ENCODE data around the gene MS4A2. TPM values are rescaled to one million over a fixed set of nuclear protein-coding genes. Genes with fewer than 3 reads are reported as not detected.
"Not testable (repeated sequence)": the region's sequence is repeated elsewhere in the genome, so short reads cannot be mapped to it uniquely, and the experiment has no call there.

Gene MS4A2
- total RNA-seq, 2 experiments from 2014 or later = not detected

DNA sequence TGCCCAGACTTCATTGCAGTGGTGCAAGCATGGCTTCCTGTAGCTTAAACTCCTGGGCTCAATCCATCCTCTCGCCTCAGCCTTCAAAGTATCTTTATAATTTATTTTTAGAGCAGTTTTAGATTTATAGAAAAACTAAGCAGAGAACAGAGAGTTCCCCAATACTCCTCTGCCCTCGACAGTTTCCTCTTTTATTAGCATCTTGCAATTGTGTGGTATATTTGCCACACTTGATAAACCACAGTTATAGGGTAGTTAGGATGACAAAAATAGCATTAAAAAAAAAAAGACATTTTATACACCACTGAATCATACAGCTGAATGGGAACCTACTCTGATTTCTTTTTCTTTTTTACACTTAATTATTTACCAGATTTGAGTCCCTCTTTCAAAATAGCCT lies 31.2 kb downstream of the MS4A2 start:
- CTCF ChIA-PET = no interaction called here
- no peak for DNase-seq
- H3K9me3 Mint-ChIP-seq (ENCODE audit: low read depth) = no peaks in the 10 kb centered on the region
- no peaks in the 10 kb centered on the region for H3K36me3 Mint-ChIP-seq
- peaks cover 11% of the 10 kb centered on the region for H3K27me3 Mint-ChIP-seq
- no peak overlapping the region for H3K27ac Mint-ChIP-seq
- ATAC-seq = no peak
- H3K4me3 Mint-ChIP-seq = no peak overlapping the region
- no peaks in the 10 kb centered on the region for H3K4me1 Mint-ChIP-seq

DNA sequence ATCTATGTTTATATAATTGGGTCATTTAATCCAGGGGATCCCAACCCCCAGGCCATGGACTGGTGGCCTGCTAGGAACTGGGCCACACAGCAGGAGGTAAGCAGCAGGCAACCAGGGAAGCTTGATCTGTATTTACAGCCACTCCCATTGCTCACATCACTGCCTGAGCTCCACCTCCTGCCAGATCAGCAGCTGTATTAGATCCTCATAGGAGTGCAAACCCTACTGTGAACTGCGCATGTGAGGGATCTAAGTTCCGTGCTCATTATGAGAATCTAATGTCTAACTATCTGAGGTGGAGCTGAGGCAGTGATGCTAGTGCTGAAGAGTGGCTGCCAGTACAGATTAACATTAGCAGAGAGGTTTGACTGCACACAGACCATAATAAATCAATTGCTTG lies 32.8 kb downstream of the MS4A2 start:
- CTCF ChIA-PET = no interaction called here
- H3K36me3 Mint-ChIP-seq = no peaks in the 10 kb centered on the region
- H3K27ac Mint-ChIP-seq = no peak overlapping the region
- DNase-seq = no peak
- H3K27me3 Mint-ChIP-seq = peaks cover 10% of the 10 kb centered on the region
- no peak overlapping the region for H3K4me3 Mint-ChIP-seq
- no peaks in the 10 kb centered on the region for H3K4me1 Mint-ChIP-seq
- no peaks in the 10 kb centered on the region for H3K9me3 Mint-ChIP-seq (ENCODE audit: low read depth)
- no peak for ATAC-seq

DNA sequence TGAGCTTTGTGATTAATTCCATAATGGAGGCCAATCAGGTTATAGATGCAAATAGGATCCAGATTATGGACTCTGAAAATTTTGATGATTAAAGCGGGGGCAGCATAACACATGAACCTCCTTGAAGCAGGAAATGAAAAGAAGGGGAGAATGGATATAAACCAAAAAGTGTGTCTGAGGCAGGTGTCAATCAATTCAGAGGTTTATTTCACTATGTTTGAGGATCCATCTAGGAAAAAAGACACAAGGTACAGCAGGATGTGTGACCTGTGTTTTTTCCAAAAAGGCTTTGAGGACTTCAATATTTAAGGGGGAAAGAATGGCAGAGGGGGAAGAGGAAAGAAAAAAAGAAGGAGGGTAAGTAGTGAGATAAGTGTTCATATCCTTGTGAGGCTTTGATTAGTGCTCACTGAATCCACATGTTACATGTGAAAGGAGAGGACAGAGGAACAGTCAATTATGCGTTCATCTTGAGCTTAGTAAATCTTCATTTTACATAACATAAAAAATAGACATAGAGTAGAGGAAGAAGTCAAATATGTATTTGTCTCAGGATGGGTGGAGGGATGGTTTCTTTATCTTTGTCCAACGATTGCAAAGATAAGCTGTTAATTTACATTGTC lies 34.1 kb downstream of the MS4A2 start:
- Mint-ChIP-seq H3K9me3 (ENCODE audit: low read depth) (no peaks in the 10 kb centered on the region), H3K4me1 (no peaks in the 10 kb centered on the region), H3K4me3 (no peak overlapping the region), H3K36me3 (no peaks in the 10 kb centered on the region), H3K27me3 (peaks cover 3% of the 10 kb centered on the region), H3K27ac (no peak overlapping the region)
- DNase-seq = no peak
- no peak for ATAC-seq
- CTCF ChIA-PET = no interaction called here

DNA sequence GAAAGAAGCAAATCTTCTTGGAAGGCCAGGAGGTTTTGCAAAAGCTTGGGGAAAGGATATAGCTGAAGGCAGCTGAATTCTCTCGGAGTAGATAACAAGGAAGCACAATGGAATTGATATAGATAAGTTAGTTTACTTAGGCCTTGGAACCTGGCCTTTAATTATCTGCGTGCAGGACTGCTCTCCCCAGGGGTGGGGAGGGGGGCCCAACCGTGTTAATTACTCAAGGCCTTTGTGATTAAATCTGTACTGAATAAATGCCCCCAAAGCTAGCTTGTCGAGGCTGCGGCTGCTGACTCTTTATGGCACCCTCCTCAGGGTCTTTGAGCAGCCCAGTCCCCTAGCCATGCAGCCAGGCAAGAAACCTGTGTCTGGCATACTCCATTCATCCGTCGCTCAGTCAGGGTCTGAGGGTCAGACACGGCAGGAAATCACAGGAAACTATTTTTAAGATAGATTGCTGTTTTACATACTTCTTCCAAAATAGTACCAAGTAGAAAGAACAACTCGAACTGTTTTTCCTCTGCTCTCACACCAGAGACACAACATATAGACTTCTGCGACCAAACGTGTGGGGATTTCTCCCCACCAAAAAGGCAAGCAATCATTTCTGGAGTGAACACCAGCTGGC lies 36.5 kb downstream of the MS4A2 start:
- DNase-seq (no peak), ATAC-seq (no peak)
- Mint-ChIP-seq H3K4me3 (no peak overlapping the region), H3K27ac (no peak overlapping the region), H3K36me3 (no peaks in the 10 kb centered on the region), H3K27me3 (no peaks in the 10 kb centered on the region), H3K9me3 (ENCODE audit: low read depth) (no peaks in the 10 kb centered on the region), H3K4me1 (no peaks in the 10 kb centered on the region)
- CTCF ChIA-PET = no interaction called here

DNA sequence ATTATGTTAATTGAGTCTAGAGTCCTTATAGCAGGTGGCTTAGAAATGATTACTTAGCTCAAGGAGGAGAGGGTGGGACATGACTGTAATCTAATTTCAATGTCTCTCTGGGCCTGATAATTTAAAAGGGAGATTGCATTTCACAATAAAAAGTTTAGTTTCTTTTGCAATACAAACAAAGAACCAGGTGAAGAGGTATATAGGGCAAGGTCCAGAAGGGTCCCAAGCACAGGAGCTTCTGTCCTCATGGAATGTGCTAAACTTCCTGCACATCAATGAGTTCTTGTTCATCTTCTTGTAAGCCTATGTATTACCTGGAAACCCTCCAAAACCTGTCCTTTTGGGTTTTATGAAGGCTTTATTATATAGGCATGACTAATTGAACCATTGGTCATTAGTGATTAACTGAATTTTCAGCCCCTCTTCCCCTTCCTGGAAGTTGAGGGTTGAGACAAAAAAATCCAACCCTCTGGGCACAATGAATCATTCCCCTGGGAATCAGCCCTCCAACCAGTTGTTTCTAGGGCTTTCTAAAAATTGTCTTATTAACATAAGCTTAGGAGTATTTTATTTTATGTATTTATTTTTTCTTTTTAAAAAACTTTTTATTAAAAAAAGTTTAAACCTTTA lies 37.6 kb downstream of the MS4A2 start:
- no peaks in the 10 kb centered on the region for H3K27me3 Mint-ChIP-seq
- ATAC-seq = no peak
- H3K4me1 Mint-ChIP-seq = no peaks in the 10 kb centered on the region
- no peaks in the 10 kb centered on the region for H3K36me3 Mint-ChIP-seq
- H3K27ac Mint-ChIP-seq = no peak overlapping the region
- no peak for DNase-seq
- H3K9me3 Mint-ChIP-seq (ENCODE audit: low read depth) = no peaks in the 10 kb centered on the region
- CTCF ChIA-PET = no interaction called here
- H3K4me3 Mint-ChIP-seq = no peak overlapping the region

DNA sequence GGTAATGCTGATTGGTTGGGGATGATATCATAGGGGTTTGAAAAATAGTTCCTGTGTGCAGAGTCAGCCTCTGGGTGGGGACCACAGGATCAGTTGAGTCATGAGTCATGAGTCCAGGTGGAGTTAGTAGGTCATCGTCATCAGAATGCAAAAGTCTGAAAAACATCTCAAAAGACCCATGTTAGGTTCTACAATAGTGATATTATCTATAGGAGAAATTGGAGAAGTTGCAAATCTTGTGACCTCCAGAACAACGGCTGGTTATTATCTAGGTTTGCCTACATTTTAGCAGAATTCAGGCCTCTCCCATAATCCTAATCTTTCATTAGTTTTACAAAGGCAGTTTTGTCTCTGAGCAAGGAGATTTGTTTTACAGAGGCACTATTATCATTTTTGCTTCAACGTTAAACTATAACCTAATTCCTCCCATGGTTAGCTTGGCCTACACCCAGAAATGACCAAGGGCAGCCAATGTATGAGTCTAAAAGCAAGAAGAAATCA lies 38.9 kb downstream of the MS4A2 start:
- no peak for DNase-seq
- Mint-ChIP-seq H3K9me3 (ENCODE audit: low read depth) (no peaks in the 10 kb centered on the region), H3K4me1 (no peaks in the 10 kb centered on the region), H3K4me3 (no peak overlapping the region), H3K27ac (no peak overlapping the region), H3K27me3 (no peaks in the 10 kb centered on the region), H3K36me3 (no peaks in the 10 kb centered on the region)
- ATAC-seq = no peak
- CTCF ChIA-PET = no interaction called here

DNA sequence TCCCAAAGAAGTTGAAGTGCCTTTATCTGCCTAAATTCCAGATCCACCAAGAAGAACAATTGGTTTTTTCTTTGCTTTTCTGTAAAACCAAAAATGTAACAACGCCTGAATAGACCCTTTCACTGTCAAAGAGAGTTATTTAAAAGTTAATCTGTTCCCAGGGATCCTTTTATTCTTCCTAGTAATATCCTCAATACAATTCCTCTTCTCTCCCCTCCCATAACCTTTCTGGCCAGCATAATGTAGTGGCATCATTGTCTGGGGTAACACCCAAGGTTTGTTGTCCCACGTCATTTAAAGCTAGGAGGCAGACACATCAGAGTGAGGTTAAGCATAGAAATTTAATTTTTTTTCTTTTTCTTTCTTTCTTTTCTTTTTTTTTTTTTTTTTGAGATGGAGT lies 39.9 kb downstream of the MS4A2 start:
- Mint-ChIP-seq H3K9me3 (ENCODE audit: low read depth) (no peaks in the 10 kb centered on the region), H3K36me3 (no peaks in the 10 kb centered on the region), H3K4me3 (no peak overlapping the region), H3K4me1 (no peaks in the 10 kb centered on the region), H3K27ac (no peak overlapping the region), H3K27me3 (no peaks in the 10 kb centered on the region)
- ATAC-seq = no peak
- DNase-seq = no peak
- CTCF ChIA-PET = no interaction called here

DNA sequence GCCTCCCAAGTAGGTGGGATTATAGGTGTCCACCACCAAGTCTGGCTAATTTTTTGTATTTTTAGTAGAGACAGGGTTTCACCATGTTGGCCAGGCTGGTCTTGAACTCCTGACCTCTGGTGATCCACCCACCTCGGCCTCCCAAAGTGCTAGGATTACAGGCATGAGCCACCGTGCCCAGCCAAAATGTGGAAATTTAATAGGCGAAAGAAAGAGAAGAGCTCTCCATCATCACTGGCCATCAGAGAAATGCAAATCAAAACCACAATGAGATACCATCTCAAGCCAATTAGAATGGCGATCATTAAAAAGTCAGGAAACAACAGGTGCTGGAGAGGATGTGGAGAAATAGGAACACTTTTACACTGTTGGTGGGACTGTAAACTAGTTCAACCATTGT lies 40.4 kb downstream of the MS4A2 start:
- H3K9me3 Mint-ChIP-seq (ENCODE audit: low read depth) = not testable (repeated sequence)

DNA sequence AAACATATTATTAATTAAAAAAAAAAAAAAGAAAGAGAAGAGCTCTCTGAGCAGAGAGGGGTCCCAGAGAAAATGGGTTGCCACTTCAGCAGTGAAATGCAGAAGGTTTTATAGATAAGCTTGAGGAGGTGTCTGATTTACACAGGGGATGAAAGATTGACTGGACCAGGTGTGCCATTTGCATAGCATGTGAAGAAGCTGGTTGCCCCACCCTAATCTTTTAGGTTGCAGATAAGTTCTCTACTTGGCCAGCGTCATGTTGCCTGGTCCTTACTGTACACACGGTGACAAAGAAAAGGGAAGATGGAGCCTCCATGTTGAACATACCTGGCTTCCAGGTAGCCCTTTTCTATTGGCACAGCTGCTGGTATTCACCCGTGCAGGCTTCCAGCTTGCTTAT lies 41.4 kb downstream of the MS4A2 start:
- Mint-ChIP-seq H3K4me3 (no peak overlapping the region), H3K9me3 (ENCODE audit: low read depth) (peaks cover 2% of the 10 kb centered on the region), H3K36me3 (no peaks in the 10 kb centered on the region), H3K4me1 (no peaks in the 10 kb centered on the region), H3K27ac (no peak overlapping the region), H3K27me3 (no peaks in the 10 kb centered on the region)
- ATAC-seq = no peak
- DNase-seq = no peak
- CTCF ChIA-PET = interaction anchor here (1.2 kb wide), 1 partner anchor 307 kb away, joined by 3 read pairs; no protein-coding TSS in a partner anchor

More for the DNA sequence above, 40.4 kb downstream of the MS4A2 start:
- CTCF ChIA-PET, H3K36me3 Mint-ChIP-seq, H3K4me3 Mint-ChIP-seq, ATAC-seq, H3K4me1 Mint-ChIP-seq, DNase-seq, H3K27ac Mint-ChIP-seq, H3K27me3 Mint-ChIP-seq: not testable (repeated sequence)

DNA sequence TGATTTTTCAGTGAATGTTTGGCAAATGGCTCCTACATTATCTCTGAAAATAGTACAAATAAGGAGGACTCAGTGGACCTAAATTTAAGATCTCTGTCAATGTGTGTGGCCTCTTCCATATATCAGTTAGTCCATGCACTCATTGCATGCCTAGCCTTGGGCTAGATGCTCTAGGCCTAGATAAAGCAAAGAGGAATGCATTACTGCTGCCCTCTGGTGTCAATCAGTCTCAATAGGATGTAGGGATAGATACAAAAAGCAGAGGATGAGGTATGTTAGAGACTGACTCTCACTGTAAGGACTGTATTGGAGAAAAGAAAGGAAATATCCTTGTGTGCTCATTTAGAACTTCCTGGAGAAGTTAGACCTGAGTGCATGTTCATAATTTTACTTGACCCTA lies 42.0 kb downstream of the MS4A2 start:
- CTCF ChIA-PET = interaction anchor here (1.2 kb wide), 1 partner anchor 307 kb away, joined by 3 read pairs; no protein-coding TSS in a partner anchor
- ATAC-seq (no peak), DNase-seq (no peak)
- Mint-ChIP-seq H3K4me3 (no peak overlapping the region), H3K27me3 (no peaks in the 10 kb centered on the region), H3K9me3 (ENCODE audit: low read depth) (peaks cover 2% of the 10 kb centered on the region), H3K36me3 (no peaks in the 10 kb centered on the region), H3K4me1 (no peaks in the 10 kb centered on the region), H3K27ac (no peak overlapping the region)

DNA sequence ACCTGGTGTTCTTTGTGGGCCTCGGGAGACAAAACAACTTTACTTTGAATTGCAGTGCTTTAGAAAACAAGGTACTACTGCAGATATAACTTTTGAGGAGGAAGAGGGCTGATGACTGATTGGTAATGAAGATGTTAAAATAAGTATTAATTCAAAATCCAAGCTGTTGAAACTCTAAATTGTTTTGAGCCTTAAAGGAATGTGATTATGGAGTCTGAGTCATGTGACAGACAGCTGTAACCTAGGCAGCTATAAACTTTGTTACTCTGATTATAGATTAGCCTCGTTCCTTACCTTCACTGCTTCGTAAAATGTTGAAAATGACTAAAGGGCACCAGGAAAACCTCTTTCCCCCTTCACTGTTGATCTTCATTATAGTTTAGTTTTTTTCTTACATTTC lies 43.4 kb downstream of the MS4A2 start:
- CTCF ChIA-PET = no interaction called here
- no peaks in the 10 kb centered on the region for H3K4me1 Mint-ChIP-seq
- H3K36me3 Mint-ChIP-seq = no peaks in the 10 kb centered on the region
- H3K9me3 Mint-ChIP-seq (ENCODE audit: low read depth) = peaks cover 2% of the 10 kb centered on the region
- H3K27ac Mint-ChIP-seq = no peak overlapping the region
- DNase-seq (no peak), ATAC-seq (no peak)
- no peak overlapping the region for H3K4me3 Mint-ChIP-seq
- no peaks in the 10 kb centered on the region for H3K27me3 Mint-ChIP-seq

DNA sequence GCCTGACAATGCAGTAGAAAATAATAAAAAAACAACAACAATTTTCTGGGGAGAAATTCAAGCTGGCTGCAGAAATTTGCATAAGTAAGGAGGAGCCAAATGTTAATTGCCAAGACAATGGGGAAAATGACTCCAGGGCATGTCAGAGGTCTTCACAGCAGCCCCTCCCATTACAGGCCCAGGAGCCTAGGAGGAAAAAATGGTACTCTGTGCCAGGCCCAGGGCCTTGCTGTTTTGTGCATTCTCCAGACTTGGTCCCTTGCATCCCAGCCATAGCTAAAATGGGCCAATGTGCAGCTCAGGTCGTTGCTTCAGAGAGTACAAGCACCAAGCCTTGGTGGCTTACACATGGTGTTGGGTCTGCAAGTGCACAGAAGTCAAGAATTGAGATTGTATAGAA lies 45.5 kb downstream of the MS4A2 start:
- no peaks in the 10 kb centered on the region for H3K4me1 Mint-ChIP-seq
- DNase-seq (no peak), ATAC-seq (no peak)
- H3K4me3 Mint-ChIP-seq = no peak overlapping the region
- H3K9me3 Mint-ChIP-seq (ENCODE audit: low read depth) = peaks cover 2% of the 10 kb centered on the region
- no peaks in the 10 kb centered on the region for H3K27me3 Mint-ChIP-seq
- no peak overlapping the region for H3K27ac Mint-ChIP-seq
- H3K36me3 Mint-ChIP-seq = no peaks in the 10 kb centered on the region
- CTCF ChIA-PET = no interaction called here

DNA sequence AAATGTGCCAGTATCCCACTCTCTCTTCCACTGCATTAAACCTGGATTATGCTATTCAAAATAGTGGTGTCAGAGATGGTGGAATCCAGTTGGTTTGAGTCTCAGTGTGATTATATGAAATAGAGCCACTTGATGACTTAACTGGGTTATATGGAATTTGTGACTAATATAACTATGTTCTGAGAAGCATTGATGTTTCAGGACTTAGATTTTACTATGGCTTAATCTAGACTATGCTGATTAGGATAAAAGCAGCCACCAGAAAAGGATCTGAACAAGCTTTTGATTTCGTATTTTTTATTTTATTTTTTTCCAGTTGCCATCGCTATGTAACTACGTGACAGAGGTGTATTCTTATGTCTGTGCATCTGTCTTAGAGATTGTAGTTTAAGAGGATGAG lies 55.3 kb downstream of the MS4A2 start:
- DNase-seq = no peak
- CTCF ChIA-PET = no interaction called here
- no peak for ATAC-seq
- Mint-ChIP-seq H3K27ac (no peak overlapping the region), H3K4me3 (no peak overlapping the region), H3K9me3 (ENCODE audit: low read depth) (no peaks in the 10 kb centered on the region), H3K36me3 (no peaks in the 10 kb centered on the region), H3K4me1 (no peaks in the 10 kb centered on the region), H3K27me3 (no peaks in the 10 kb centered on the region)

DNA sequence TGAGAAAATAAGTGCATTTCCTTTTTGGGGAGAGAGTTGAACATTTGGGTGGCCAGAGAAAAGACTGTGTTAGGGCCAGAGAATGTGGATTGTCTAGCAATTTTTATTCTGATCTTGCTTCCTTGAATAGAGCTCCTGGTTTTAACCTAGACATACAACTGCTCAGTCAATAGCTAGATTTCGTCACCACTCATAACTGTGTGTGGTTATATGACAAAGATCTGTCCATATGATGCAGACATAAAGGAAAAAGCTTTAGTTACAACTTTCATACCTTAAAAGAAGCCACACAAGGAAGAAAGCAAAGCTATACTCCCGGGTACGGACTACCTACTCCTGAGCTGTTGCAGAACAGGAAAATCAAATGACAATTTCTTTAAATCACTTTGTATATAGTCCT lies 57.2 kb downstream of the MS4A2 start:
- H3K27ac Mint-ChIP-seq = no peak overlapping the region
- no peaks in the 10 kb centered on the region for H3K4me1 Mint-ChIP-seq
- CTCF ChIA-PET = no interaction called here
- ATAC-seq = no peak
- no peak overlapping the region for H3K4me3 Mint-ChIP-seq
- H3K36me3 Mint-ChIP-seq = no peaks in the 10 kb centered on the region
- no peaks in the 10 kb centered on the region for H3K27me3 Mint-ChIP-seq
- no peak for DNase-seq
- H3K9me3 Mint-ChIP-seq (ENCODE audit: low read depth) = no peaks in the 10 kb centered on the region

All from activated CD8-positive, alpha-beta memory T cell treated with anti-CD3 and anti-CD28 coated beads, Interleukin-2, amount 10 ng/mL, durations not matched to agents 7 days and 5 days (primary cell).